ENCODE measurements around the gene AP1G2.

DNA sequence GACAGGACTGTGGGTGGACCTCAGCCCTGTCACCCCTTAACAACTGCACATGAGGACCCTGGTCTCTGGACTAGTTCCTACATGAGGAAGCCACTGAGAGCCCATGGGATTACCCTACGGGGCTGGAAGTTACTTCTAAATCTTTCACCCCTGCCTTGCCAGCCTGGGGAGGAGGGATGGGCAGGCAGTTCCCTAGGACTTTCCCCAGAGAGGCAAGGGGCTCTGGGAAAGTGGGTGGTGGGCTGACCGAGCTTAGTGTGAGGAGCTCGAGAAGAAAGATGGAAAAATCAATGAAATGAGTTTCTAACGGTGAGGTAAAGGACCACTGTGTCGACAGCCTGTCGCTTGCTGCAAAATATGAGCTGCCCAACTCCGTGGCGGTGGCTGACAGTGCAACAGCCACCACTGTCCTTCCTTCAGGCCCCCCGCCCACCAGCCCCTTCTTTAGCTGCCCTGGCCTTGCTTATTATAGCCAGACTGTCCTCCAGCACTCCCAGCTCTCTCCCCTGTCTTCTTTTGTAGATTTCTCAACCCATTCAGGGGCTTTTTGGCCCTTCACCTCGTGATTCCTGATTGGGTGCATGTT lies 21.0 kb downstream of the AP1G2 start:
- TF ChIP-seq, protein P1, sequence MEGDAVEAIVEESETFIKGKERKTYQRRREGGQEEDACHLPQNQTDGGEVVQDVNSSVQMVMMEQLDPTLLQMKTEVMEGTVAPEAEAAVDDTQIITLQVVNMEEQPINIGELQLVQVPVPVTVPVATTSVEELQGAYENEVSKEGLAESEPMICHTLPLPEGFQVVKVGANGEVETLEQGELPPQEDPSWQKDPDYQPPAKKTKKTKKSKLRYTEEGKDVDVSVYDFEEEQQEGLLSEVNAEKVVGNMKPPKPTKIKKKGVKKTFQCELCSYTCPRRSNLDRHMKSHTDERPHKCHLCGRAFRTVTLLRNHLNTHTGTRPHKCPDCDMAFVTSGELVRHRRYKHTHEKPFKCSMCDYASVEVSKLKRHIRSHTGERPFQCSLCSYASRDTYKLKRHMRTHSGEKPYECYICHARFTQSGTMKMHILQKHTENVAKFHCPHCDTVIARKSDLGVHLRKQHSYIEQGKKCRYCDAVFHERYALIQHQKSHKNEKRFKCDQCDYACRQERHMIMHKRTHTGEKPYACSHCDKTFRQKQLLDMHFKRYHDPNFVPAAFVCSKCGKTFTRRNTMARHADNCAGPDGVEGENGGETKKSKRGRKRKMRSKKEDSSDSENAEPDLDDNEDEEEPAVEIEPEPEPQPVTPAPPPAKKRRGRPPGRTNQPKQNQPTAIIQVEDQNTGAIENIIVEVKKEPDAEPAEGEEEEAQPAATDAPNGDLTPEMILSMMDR (IDR thresholded peaks at IDR 0.05), result no peak
- no peak for TF ChIP-seq EZH2 (IDR thresholded peaks at IDR 0.05)
